HCT116 (cell line): ENCODE data around the gene PXYLP1. TPM values are rescaled to one million over a fixed set of nuclear protein-coding genes. Genes with fewer than 3 reads are reported as not detected.

Experiments used
- ATAC-seq: fragments of 200-7000 bp; cut with Tn5 transposase; 2 replicates; pipeline ENCODE4 v1.9.1; 2020; ENCODE audit warnings: mild to moderate bottlenecking, moderate library complexity
- BruUV-seq: library from RNA; stranded (reverse); fragments of 400-500 nt; replicated peaks from 2 replicates; lab custom pipeline; 2021; lab: Mats Ljungman, UMichigan
- CTCF ChIA-PET: fragments of 300-600 bp; sonication (Branson Sonifier 250); formaldehyde crosslinking; loops from one replicate; lab custom pipeline; 2021; ENCODE audit warnings: antibody characterized with exemption; lab: Charles Lee
- POLR2A ChIA-PET: fragments of 300-600, 350-600 bp; sonication (Branson Sonifier 250); formaldehyde crosslinking; loops from one replicate; lab custom pipeline; 2021; ENCODE audit warnings: antibody characterized with exemption; lab: Charles Lee
- RAD21 ChIA-PET, 2 experiments: fragments of 300-600 bp; sonication (Branson Sonifier 250); formaldehyde crosslinking; loops; one replicate each; lab custom pipeline; 2023; ENCODE audit warnings: low total read pairs in 2 of 2; ENCODE audit not compliant: uncharacterized antibody in 2 of 2, unreplicated experiment in 2 of 2, low non-redundant PET in 1 of 2; lab: Charles Lee
- DNase-seq: peaks from one replicate; pipeline ENCODE4 v3.0.0-alpha.2; 2010; ENCODE audit warnings: low read depth, low spot score
- H2AFZ ChIP-seq: fragments of 200-600 bp; shearing (Covaris generic), sonication (generic); 2 replicates; pipeline ENCODE4 v1.6.1; 2017; ENCODE audit warnings: low read depth, mixed run types, mixed read lengths, antibody characterized with exemption, low read length; ENCODE audit not compliant: poor library complexity, severe bottlenecking
- H3K27ac ChIP-seq: 2 replicates; pipeline ENCODE4 v1.5.1; 2012; ENCODE audit warnings: low read depth, low read length
- H3K27me3 ChIP-seq: fragments of 200-600 bp; sonication (generic); 2 replicates; pipeline ENCODE4 v1.6.1; 2016; ENCODE audit warnings: mixed run types, low read length, mixed read lengths; ENCODE audit not compliant: insufficient read depth
- H3K36me3 ChIP-seq, 2 experiments: fragments of 200-500 bp in 1 of 2; fragments of 200-600 bp in 1 of 2; sonication (Bioruptor generic) in 1 of 2; sonication (generic) in 1 of 2; 2 replicates each; pipeline versions ENCODE4 v1.5.1 to v1.6.1; 2014 to 2016; ENCODE audit warnings: low read length in 2 of 2, inconsistent platforms in 1 of 2, mixed read lengths in 1 of 2, mixed run types in 1 of 2; ENCODE audit not compliant: insufficient read depth in 2 of 2, control insufficient read depth in 1 of 2
- H3K4me1 ChIP-seq, 2 experiments: fragments of 200-600 bp in 1 of 2; sonication (generic) in 1 of 2; 2 replicates each; pipeline versions ENCODE4 v1.5.1 to v1.6.1; 2012 to 2017; ENCODE audit warnings: low read length in 2 of 2, inconsistent platforms in 1 of 2, mild to moderate bottlenecking in 1 of 2, mixed read lengths in 1 of 2, mixed run types in 1 of 2, moderate library complexity in 1 of 2; ENCODE audit not compliant: insufficient read depth in 2 of 2, control insufficient read depth in 1 of 2
- H3K4me2 ChIP-seq: fragments of 200-600 bp; sonication (generic); 2 replicates; pipeline ENCODE4 v1.6.1; 2017; ENCODE audit warnings: mixed run types, low read length, mixed read lengths
- H3K4me3 ChIP-seq, 2 experiments: fragments of 200-600 bp in 1 of 2; sonication (generic) in 1 of 2; replicated peaks in 1 of 2; 2 replicates each; pipeline ENCODE4 v1.5.1; 2011 to 2016; ENCODE audit warnings: low read length in 2 of 2, control low read depth in 1 of 2, low read depth in 1 of 2, mild to moderate bottlenecking in 1 of 2, mixed read lengths in 1 of 2, mixed run types in 1 of 2
- H3K79me2 ChIP-seq: fragments of 200-600 bp; sonication (generic); 2 replicates; pipeline ENCODE4 v1.6.1; 2017; ENCODE audit warnings: mild to moderate bottlenecking, mixed run types, low read length, moderate library complexity, mixed read lengths; ENCODE audit not compliant: insufficient read depth
- H3K9ac ChIP-seq: fragments of 200-600 bp; sonication (generic); 2 replicates; pipeline ENCODE4 v1.6.1; 2016; ENCODE audit warnings: low read length, mixed read lengths
- H3K9me2 ChIP-seq: fragments of 200-600 bp; sonication (generic), shearing (Covaris generic); 2 replicates; pipeline ENCODE4 v1.6.1; 2017; ENCODE audit warnings: mixed run types, mild to moderate bottlenecking, moderate library complexity; ENCODE audit not compliant: insufficient read depth
- H3K9me3 ChIP-seq, 2 experiments: fragments of 200-500 bp in 1 of 2; fragments of 200-600 bp in 1 of 2; sonication (Bioruptor generic) in 1 of 2; sonication (generic) in 1 of 2; 2 replicates each; pipeline ENCODE4 v1.6.1; 2014 to 2017; ENCODE audit warnings: low read length in 2 of 2, mixed read lengths in 2 of 2, inconsistent platforms in 1 of 2, low read depth in 1 of 2, mild to moderate bottlenecking in 1 of 2, mixed run types in 1 of 2, moderate library complexity in 1 of 2; ENCODE audit not compliant: control insufficient read depth in 1 of 2, insufficient read depth in 1 of 2
- H4K20me1 ChIP-seq: fragments of 200-600 bp; sonication (generic), shearing (Covaris generic); 2 replicates; pipeline ENCODE4 v1.6.1; 2017; ENCODE audit warnings: mixed run types, mild to moderate bottlenecking, moderate library complexity; ENCODE audit not compliant: insufficient read depth
- ATF3 ChIP-seq: IDR thresholded peaks from 2 replicates; pipeline ENCODE4 v1.6.1; 2012
- CBX3 ChIP-seq: IDR thresholded peaks from 2 replicates; pipeline ENCODE4 v1.6.1; 2012; ENCODE audit warnings: low read depth
- CEBPB ChIP-seq: IDR thresholded peaks from 2 replicates; pipeline ENCODE4 v1.6.1; 2012; ENCODE audit warnings: low read depth
- EGR1 ChIP-seq: IDR thresholded peaks from 2 replicates; pipeline ENCODE4 v1.6.1; 2012; ENCODE audit warnings: low read depth
- ELF1 ChIP-seq: IDR thresholded peaks from 2 replicates; pipeline ENCODE4 v1.6.1; 2012; ENCODE audit warnings: low read depth, borderline replicate concordance
- EZH2 ChIP-seq: fragments of 200-600 bp; sonication (generic); IDR thresholded peaks from 2 replicates; pipeline ENCODE4 v1.6.1; 2017; ENCODE audit warnings: antibody characterized with exemption, mixed run types
- EZH2phosphoT487 ChIP-seq: fragments of 200-600 bp; IDR thresholded peaks from 2 replicates; pipeline ENCODE4 v1.6.1; 2018; ENCODE audit warnings: antibody characterized with exemption, borderline replicate concordance
- POLR2A ChIP-seq: IDR thresholded peaks from 2 replicates; pipeline ENCODE4 v1.7.0; 2011; ENCODE audit warnings: borderline replicate concordance; ENCODE audit not compliant: insufficient read depth, insufficient read length; ENCODE audit errors: extremely low read depth
- RAD21 ChIP-seq: IDR thresholded peaks from 2 replicates; pipeline ENCODE4 v1.6.1; 2012; ENCODE audit warnings: low read depth, mild to moderate bottlenecking
- SIN3A ChIP-seq: IDR thresholded peaks from 2 replicates; pipeline ENCODE4 v1.6.1; 2012; ENCODE audit warnings: low read depth
- SRF ChIP-seq: IDR thresholded peaks from 2 replicates; pipeline ENCODE4 v1.6.1; 2012; ENCODE audit warnings: low read depth
- TCF7L2 ChIP-seq: IDR thresholded peaks from 2 replicates; pipeline ENCODE4 v1.7.0; 2011; ENCODE audit warnings: borderline replicate concordance, inconsistent platforms; ENCODE audit not compliant: insufficient read depth, insufficient read length; ENCODE audit errors: extremely low read depth
- YY1 ChIP-seq: IDR thresholded peaks from 2 replicates; pipeline ENCODE4 v1.6.1; 2011; ENCODE audit warnings: low read length, low read depth, moderate library complexity, mild to moderate bottlenecking; ENCODE audit not compliant: insufficient replicate concordance; ENCODE audit errors: extremely low read depth
- ZNF274 ChIP-seq: fragments of 200-500 bp; sonication (Bioruptor generic); IDR thresholded peaks from 2 replicates; pipeline ENCODE4 v1.6.1; 2014; ENCODE audit warnings: mild to moderate bottlenecking, low read depth, low read length, inconsistent platforms
- intact Hi-C: fragments of 100-400 bp; cut with micrococcal nuclease; formaldehyde crosslinking; loops from 2 replicates; pipeline ENCODE4 v1.10.0; 2022
- total RNA-seq: library from RNA; stranded (reverse); gene quantifications from one replicate; pipeline ENCODE4 v1.2.1, GENCODE V29; 2021; ENCODE audit not compliant: unreplicated experiment
- TF ChIP-seq, protein P1 (sequence below), 3 experiments: fragments of 200-600 bp in 1 of 3; sonication (generic) in 1 of 3; IDR thresholded peaks in 2 of 3; conservative IDR thresholded peaks in 1 of 3; 2 replicates each; pipeline ENCODE4 v1.5.1; 2012 to 2017; ENCODE audit warnings: low read depth in 2 of 3, low read length in 2 of 3, antibody characterized with exemption in 1 of 3, borderline replicate concordance in 1 of 3, control low read depth in 1 of 3, mild to moderate bottlenecking in 1 of 3, mixed read lengths in 1 of 3, mixed run types in 1 of 3, moderate library complexity in 1 of 3; ENCODE audit not compliant: insufficient read depth in 1 of 3

Gene PXYLP1
- total RNA-seq, 1 experiment from 2014 or later = 15.3 TPM

- Histone ChIP-seq H4K20me1 (peaks cover 4% of the 10 kb centered on the region; the same call in 1 of the 2 replicates), H3K36me3 (no peaks in the 10 kb centered on the region), H3K79me2 (no peaks in the 10 kb centered on the region), H3K4me2 (no peak overlapping the region), H3K27ac (no peak overlapping the region), H3K9ac (no peak overlapping the region), H3K27me3 (no peaks in the 10 kb centered on the region), H3K4me1 (no peaks in the 10 kb centered on the region), H3K9me3 (no peaks in the 10 kb centered on the region)
- TSS peak; percentile 10 for BruUV-seq
- intact Hi-C loops = no loop called here
- POLR2A ChIA-PET = no interaction called here
- DNase-seq = no peak
- TF ChIP-seq EGR1 (no peak), CBX3 (no peak), CEBPB (no peak)
- TF ChIP-seq, all 23 proteins: peak for 0
- ATAC-seq = no peak
- CTCF ChIA-PET = no interaction called here
- RAD21 ChIA-PET = no interaction called here
- H2AFZ ChIP-seq = no peak overlapping the region
- no peaks in the 10 kb centered on the region for H3K9me2 ChIP-seq
- no peak overlapping the region for H3K4me3 ChIP-seq
Observed at GRCh38 chr3:141261472-141262307, 30.1 kb downstream of the PXYLP1 start.

- ChIA-PET CTCF (no interaction called here), RAD21 (no interaction called here), POLR2A (no interaction called here)
- no peak overlapping the region for H3K4me3 ChIP-seq
- no peaks in the 10 kb centered on the region for H3K27me3 ChIP-seq
- no peak overlapping the region for H3K27ac ChIP-seq
- no peak overlapping the region for H2AFZ ChIP-seq
- peaks cover 4% of the 10 kb centered on the region; the same call in 1 of the 2 replicates for H4K20me1 ChIP-seq
- H3K9ac ChIP-seq = no peak overlapping the region
- DNase-seq = no peak
- H3K9me2 ChIP-seq = no peaks in the 10 kb centered on the region
- no TSS peak for BruUV-seq
- no peaks in the 10 kb centered on the region for H3K9me3 ChIP-seq
- ATAC-seq = no peak
- no peaks in the 10 kb centered on the region for H3K36me3 ChIP-seq
- no peak overlapping the region for H3K4me2 ChIP-seq
- no peaks in the 10 kb centered on the region for H3K4me1 ChIP-seq
- no peaks in the 10 kb centered on the region for H3K79me2 ChIP-seq
- intact Hi-C loops = no loop called here
- TF ChIP-seq EZH2 (no peak), ELF1 (no peak), EGR1 (no peak), SRF (no peak), CEBPB (no peak), YY1 (no peak), TCF7L2 (no peak), EZH2phosphoT487 (no peak), SIN3A (no peak), ZNF274 (no peak), RAD21 (no peak), ATF3 (no peak), POLR2A (no peak), CBX3 (no peak)
- TF ChIP-seq, protein P1, sequence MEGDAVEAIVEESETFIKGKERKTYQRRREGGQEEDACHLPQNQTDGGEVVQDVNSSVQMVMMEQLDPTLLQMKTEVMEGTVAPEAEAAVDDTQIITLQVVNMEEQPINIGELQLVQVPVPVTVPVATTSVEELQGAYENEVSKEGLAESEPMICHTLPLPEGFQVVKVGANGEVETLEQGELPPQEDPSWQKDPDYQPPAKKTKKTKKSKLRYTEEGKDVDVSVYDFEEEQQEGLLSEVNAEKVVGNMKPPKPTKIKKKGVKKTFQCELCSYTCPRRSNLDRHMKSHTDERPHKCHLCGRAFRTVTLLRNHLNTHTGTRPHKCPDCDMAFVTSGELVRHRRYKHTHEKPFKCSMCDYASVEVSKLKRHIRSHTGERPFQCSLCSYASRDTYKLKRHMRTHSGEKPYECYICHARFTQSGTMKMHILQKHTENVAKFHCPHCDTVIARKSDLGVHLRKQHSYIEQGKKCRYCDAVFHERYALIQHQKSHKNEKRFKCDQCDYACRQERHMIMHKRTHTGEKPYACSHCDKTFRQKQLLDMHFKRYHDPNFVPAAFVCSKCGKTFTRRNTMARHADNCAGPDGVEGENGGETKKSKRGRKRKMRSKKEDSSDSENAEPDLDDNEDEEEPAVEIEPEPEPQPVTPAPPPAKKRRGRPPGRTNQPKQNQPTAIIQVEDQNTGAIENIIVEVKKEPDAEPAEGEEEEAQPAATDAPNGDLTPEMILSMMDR (IDR thresholded peaks at IDR 0.05 in 2 of 3, conservative IDR thresholded peaks at IDR 0.05 in 1 of 3; ENCODE audit: borderline replicate concordance in 1 of 3, insufficient read depth in 1 of 3, low read depth in 2 of 3, low read length in 2 of 3) = no peak
Observed at GRCh38 chr3:141262308-141262705, 30.7 kb downstream of the PXYLP1 start.
